Brain pericyte (primary cell): ENCODE results near the gene PRDM11.
"Not testable (repeated sequence)": the region's sequence is repeated elsewhere in the genome, so short reads cannot be mapped to it uniquely, and the experiment has no call there.

Experiments used
- DNase-seq: peaks from one replicate; pipeline ENCODE4 v3.0.0-alpha.2; 2012; ENCODE audit warnings: low read depth, low spot score

The PRDM11 gene

DNA sequence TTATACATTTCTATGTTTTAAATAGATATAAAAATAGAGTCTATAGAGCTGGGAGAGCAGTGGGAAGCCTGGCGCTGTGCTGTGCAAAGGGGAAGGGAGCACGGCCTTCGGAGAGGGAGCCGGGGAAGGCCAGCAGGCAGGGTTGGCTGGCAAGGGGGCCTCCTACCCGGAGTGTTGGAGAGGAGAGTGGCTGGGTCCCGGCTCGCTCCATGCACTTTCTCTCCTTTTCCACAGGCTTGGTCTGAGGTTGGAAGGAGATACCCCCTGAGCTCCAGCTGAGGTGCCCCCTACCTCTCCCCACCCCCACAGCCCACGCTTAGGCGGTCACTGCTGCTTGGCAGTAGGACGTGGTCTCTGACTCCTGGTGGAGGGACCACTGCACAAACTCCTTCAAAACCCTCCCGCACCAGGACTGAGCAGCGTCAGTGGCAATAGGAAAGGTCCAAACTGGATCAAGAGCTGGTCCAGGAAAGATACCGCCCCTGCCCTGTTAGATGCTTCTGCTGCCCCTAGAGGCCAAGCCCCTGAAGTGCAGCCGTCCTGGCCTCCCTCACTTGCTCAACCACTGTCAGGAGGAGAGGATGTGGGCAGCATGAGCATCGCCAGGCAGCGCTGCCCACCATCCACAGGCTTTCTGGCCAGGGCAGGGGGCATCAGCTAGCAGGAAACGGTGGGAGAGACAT is 86.8 kb downstream of the PRDM11 start:
- no peak for DNase-seq

DNA sequence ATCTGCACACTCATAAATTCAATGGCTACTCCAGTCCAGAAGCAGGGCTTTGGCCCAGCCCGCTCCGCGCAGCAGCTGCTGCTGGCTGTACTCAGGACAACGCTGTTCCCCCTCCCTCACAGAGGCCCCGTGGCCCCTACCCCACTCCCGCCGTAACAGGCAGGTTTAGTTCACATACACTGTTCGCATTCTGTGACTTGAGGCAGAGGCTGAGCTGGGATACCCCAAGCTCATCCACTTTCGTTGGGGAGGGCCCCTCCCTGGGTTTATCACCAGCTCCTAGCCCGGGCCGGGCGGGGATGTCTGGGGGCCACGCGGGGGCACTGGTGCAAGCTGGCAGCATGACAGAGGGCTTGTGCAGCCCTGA is 87.3 kb downstream of the PRDM11 start:
- DNase-seq: no peak

DNA sequence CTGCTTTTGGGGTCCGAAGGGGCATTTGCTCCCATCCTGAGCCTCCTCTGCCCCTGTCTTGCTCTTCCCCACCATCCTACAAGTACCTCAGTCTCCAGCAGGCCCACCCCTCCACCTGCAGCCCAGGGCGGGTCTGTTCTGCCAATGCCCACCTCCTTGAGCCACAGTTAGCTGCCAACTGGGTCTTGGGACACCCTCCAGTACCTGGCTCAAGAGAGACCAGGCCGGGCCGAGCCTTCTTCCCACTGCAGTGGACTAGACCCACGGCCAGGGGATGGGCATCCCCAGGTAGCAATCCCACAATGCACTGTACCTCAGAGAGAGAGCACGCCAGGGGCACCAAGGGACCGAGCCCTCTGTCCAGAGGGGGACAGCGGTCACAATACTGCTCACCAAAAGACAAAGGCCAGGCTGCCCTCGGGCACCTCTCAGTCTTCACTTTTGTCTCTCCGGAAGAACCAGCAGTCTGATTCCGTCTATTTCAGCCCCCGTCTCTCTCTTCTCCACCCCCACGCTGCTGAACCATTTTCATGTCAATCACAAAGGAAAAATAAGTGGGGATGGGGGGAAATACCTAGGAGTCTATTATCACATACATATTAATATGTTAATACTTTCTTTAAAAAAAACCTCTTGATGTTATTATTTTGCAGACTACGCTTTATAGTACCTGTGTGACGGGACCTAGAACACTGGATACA is 88.0 kb downstream of the PRDM11 start:
- no peak for DNase-seq

DNA sequence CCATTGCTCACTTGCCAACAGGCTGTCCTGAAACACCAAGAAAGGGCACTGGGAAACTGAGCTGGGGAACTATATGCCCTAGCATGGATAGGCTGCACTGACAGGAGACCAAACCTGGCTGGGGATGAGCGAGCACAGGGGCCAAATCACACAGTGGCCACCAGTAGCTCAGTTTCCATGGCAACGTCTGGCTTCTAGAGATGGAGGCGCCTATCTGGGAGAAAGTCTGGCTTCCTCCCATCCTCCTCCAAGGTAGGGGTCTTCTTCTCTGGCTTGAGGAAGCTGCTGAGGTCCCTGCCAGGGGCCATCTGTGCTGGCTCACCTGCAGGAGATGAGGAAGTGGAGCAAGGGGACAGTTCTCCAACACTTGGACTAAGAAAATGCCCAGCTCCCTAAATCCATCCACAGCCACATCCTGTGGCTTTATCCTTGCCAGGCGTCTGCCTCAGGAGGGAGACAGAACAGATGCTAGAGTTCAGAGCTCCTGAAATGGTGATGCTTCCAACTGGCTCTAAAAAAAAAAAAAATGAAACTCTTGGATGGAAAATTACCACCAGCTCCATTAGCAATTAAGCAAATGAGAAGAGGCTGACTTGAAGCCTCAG is 91.4 kb downstream of the PRDM11 start:
- no peak for DNase-seq

DNA sequence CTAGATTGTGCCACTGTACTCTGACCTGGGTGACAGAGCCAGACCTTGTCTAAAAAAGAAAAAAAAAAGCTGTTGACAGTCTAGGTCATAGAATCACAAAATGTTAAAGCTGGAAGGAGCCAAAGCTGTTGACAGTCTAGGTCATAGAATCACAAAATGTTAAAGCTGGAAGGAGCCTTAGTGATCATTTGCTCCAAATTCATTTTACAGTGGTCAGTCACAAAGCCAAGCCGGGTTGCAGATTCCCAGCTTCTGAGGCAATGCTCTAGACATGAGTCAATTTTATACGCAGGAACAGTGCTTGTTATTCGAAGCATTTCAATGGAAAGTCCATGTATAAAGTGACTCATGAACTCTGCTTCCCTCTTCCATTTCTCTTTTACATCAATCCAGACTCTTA is 92.3 kb downstream of the PRDM11 start:
- no peak for DNase-seq

DNA sequence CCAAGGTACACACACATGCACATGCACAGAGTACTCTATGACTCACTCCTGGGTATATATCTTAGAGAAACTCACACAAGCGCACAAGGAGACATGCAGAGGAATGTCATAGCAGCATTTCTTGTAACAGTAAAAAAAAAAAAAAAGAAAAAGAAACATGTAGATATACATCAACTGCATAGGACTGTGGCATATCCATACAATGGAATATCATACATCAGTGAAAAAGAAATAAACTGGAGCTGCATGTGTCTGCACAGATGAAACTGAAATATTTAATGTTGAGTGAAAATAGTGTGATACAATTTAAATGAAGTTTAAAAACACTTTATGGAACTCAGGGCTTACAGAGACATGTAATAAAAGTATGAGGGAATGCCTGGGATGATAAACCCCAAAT is 93.3 kb downstream of the PRDM11 start:
- DNase-seq: no peak

DNA sequence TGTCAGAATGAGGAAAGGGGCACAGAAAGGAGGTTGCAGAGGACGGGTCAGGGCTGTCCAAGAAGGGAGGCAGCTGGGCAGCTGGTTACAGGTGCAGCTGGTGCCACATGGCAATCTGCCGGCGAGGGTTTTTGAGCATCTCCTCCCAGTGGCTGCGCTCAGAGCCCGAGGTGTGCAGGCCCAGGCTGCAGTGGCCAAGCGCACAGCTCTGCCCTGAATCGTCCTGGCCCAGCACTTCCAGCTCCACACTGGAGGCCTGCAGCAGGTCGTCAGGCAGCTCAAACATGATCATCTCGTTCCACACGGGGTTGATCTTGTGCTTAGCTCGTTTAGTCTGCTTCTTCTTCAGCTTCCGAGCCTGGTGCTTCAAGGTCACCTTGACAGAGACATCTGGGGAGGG is 97.5 kb downstream of the PRDM11 start:
- DNase-seq: no peak

DNA sequence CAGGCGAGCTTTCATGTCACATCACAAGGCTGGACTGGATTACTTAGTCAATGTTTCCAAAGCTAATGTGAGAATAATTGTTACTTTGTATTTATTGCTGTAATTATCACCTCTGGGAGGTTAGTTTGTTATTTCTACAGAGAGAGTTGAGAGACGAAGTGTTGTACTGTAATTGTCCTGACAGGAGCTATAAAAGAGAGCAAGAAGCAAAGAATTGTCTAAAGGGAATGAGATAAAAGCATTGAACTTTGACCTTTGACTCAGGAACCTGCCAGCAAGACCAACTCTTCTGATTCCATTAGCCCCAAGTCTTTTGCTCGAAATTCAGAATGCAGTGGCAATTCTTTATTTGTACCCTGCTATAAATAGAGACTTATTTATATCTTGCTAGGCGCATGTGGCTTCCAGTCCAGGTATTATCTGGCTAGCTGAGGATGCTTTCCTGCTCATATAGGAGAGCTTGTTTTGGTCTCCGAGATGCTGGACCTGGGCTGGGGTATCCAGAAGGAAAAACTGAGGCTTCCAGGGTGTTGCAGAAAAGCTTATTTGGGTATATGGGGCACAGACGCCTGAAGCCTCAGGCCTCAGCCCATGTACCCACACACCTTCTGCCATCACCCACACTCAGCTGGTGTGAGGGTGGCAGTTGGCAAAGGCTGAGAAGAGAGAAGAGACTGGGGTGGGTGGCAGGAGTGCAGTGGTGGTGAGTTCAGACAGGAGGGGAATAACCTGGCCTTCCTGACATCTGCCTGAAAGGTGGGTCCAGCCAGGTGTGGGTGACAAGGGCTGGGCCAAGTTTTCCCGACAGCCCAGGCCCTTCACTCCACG is 99.0 kb downstream of the PRDM11 start:
- DNase-seq: no peak

DNA sequence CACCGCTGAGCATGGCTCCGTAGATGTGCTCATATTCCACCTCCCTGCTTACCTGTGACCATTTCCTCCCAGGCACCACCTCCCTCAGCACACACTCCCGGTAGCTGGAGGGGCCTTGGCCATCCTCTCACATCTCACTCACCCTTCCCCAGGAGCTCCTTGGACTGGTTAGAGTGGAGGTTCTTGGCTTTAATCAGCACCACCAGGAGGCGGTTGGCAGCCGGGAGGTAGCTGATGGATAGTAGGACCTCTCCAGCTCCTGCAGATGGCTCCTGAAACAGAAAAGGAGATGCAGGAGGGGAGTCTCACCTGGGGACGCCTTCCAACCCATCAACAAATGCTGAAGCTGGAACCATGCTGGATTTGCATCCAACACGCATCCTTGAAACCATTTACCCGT is 99.8 kb downstream of the PRDM11 start:
- no peak for DNase-seq

DNA sequence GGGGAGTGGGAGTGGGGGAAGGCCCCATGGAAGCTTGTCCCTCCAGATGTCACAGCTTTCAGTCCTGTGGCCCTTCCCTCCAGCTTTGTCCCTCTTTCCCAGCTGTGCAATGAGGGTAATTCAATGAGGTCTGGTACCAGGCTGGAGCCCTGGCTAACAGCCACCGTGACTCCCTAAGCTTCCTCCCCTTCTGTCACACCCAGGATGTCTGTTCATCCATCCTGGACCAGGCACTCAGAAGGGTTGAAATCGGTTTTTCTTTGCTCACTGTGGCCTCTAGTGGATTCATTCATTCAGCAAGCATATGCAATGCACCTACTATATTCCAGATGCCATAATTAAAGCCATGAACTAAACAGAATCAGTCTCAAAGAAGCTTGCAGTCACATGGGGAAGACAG is 101.0 kb downstream of the PRDM11 start:
- DNase-seq: no peak

DNA sequence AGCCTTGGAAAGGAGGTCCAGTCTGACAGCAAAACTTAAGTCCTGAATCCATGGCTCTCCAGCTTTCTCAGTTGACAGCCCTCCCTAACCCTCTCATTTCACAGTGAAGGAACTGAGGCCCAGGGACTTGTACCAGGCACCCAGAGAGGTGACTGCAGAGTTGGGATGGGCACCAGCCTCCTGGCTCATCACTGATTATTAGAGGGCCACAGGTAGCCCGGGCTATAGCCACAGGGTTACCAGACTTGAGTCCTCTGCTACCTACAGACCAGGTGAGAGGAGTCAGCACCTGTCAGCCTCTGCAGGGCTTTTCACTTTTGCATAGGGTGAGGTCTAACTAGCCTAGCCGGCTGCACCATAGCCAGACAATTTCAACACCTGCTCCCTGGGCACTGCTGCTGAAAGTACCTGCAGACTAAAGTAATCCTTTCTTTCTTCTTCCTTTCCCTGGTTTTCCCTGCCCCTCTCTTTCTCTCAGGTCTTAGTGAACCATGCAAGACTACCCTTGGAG is 102.1 kb downstream of the PRDM11 start:
- DNase-seq: no peak

DNA sequence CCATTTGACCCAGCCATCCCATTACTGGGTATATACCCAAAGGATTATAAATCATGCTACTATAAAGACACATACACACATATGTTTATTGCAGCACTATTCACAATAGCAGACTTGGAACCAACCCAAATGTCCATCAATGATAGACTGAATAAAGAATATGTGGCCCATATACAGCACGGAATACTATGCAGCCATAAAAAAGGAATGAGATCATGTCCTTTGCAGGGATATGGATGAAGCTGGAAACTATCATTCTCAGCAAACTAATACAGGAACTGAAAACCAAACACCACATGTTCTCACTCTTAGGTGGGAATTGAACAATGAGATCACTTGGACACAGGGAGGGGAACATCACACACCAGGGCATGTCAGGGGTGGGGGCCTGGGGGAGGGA is 102.9 kb downstream of the PRDM11 start:
- not testable (repeated sequence) for DNase-seq

DNA sequence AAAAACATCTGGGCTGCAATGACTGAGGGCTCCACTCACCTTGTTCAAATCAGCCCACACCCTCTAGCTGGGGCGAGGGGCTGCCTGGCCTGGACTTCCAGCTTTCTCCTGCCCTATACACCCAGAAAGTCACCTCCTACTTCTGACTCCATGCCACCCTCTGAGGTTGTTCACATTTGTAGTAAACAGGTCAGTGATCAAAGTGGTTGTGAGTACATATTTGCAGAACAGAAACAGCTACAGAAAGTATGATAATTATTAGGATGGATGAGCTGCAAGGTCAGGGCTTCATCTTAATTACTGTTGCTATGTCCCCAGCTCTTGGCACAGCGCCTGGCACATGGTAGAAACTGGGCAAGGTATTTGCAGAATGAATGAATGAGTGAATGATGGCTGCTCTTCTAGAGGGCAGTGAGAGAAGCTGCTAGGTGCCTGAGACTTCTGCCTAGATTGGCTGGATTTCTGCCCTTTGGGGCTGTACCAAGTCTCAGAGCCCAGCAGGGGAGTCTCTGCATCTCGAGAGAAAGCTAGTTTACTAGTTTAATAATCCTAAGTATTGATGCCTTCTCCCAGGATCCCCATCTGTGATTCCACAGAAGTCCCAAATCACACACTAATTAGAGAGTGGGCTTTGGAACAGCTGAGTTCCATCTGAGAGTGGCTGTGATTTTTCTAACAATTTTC is 103.7 kb downstream of the PRDM11 start:
- DNase-seq: no peak

DNA sequence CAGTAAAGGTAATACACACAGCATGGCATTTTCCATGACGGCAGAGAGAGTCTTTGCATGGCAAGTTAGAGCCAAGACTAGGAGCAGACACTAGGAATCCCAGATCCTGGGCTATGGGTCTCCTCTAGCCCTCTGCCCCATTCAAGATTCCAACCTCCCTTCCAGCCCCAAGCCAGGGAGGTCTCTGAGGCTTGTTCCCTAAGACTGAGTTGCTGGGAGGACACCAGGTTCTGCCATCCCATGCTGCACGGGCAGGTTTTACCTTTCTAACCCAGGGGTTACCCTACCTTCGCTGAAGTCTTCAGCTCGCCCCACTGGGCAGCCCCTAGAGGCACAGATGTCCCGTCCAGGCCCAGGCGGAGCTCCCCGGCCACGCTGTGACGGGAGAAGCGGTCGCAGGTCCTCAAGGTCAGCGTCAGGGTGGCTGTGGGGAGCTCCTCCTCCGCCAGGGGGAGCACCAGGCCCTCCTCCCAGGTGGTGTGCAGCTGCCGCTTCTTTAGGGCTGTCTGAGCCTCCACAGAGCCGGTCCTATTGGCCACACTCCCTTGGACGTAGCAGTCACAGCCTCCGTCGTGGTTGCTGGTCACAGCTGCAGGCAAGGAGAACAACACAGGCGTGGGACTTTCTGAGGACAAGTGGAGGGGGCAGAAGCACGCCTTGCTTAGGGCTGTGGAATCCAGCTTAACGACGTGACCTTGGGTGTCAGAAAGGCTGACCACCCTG is 105.9 kb downstream of the PRDM11 start:
- DNase-seq: no peak

DNA sequence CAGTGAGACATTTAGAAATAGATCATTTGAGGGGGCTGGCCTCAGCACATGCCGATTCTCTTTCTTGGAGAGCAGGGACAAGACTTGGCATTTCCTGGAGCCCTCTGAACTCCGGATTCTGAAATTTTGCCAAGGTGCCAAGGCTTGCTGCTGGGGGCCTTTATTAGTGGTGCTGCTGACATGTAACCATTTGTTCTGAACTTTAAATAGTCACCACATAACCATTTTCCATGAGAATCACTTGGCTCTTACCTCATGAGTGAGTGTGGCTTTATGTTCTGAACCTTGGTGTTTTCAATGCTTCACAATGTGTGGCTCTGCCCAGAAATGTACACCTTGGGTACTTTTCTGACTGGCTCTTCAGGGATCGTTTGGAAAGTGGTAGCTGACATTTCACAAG is 106.4 kb downstream of the PRDM11 start:
- no peak for DNase-seq

DNA sequence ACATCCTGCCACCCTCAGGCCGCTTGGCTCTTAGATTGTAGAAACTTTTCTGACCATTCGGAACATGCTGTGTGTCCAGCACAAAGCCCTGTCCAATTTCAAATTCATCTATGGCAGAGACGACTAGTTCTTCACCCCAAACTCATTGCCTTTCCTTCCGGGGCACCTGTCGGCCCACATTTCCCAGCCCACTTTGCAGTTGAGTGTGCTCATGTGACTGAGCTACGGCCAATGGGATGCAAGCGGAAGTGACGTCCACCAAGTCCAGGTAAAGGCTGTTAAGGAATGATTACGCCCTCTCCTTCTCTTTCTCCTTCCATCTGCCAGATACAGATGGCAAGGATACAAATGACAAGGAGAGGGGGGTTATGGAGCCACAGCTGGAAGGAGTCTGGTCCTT is 107.2 kb downstream of the PRDM11 start:
- DNase-seq: no peak

DNA sequence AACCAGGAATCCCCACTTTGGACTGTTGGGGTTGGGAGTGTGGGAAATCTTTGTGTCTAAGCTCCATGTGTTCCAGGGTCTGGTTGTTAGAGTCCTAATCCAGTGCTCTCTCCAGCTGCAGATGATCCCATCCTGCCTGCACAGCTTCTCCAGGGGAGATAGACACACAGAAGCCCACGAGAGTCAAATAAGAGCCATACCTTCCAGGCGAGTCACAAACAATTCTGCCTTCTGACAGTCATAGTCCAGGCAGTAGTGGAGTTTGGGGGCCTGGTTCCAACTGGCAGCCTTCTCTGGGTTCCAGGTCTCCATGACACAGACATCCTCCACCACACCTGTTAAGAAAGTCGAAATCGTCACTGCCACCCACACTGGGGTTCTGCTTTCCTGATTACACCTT is 107.6 kb downstream of the PRDM11 start:
- DNase-seq: no peak

DNA sequence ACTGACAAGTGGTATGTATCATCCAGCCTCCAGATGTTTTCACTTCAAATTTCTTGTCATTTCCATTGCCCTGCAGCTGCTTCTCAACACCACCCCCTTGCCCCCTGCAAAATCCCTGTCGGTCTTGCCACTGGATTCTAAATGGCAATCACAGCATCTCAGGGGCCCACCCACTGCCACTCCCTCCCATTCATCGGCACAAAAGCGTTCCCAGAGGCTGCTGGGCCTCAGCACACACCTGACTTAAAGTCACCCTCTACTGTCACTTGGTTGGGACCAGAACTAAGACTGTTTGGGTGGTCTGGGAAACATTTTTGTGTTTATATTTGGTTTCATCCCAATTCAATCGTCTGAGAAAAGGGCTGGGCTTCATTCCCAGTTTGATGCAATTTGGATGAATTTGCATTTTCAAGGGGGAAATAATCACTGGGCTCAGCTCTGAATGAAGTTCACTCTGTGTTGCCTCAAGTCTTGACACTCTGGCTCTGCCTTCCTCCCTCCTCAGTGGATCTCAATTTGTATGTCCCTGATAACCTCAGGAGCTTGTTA is 112.6 kb downstream of the PRDM11 start:
- DNase-seq: no peak

DNA sequence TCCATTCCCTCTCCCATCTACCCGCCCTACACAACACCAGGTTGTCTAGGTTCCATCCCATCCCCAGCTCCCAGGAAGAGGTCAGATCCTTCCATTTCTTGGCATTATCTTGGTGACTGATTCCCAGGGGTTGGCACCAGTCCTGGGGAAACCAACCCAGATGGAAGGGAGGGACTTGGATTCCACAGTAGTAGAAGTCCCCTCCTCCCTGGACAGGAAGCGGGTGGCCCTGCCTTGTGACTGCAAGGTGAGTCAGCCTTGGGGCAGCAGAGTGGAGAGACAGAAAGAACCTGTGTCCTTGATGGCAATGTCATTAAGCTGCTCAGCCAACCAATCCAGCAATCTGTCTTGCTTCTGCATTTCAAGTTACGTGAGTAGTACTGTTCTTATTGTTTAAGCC is 113.2 kb downstream of the PRDM11 start:
- DNase-seq: no peak

DNA sequence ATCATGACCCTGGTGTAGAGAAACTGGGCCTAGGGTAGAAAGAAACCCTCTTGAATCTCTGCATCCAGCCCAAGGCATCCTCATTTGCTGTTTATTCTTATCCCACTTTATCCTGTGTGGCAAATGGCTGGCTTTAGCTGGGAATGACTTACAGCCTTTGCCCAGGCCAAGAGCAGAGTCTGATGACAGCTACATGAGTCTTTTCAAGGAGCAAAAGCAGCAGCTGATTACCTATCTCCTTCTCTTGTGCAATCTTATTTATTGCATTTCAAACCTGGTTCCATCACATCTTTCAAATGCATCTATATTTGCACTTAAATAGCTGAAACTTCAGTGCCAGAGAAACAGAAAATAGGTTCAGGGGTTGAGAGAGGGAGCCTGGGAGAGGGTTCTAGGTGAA is 113.6 kb downstream of the PRDM11 start:
- DNase-seq: no peak

DNA sequence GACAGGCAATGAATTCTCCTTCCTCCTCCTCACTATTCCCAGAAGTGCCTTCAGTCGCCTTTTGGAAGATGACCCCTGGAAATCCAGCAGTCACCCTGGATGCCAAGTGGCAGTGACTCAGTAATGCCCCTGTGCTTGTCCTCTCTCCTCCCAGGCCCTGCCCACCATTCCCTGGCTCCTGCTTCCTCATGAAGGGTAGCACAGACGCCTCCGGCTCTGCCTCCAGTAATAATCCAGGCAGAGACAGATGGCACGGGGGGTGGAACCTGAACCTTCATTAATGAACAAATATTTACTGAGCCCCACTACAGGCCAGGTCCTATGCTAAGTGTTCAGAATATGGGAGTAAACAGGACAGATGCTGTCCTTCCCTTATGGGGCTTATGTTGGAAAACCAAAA is 116.5 kb downstream of the PRDM11 start:
- no peak for DNase-seq
